Peyer's patch (tissue), 4 donors: ENCODE measurements around the gene HEATR1. TPM values are rescaled to one million over a fixed set of nuclear protein-coding genes. Genes with fewer than 3 reads are reported as not detected.
"Not testable (repeated sequence)": the region's sequence is repeated elsewhere in the genome, so short reads cannot be mapped to it uniquely, and the experiment has no call there.

Experiments used
- DNase-seq, 3 donors: peaks; one replicate each; pipeline ENCODE4 v3.0.0-alpha.2; 2017 to 2019
- H3K27ac ChIP-seq, 4 donors: fragments of 200-600 bp; sonication (generic); one replicate each; pipeline ENCODE4 v1.5.1; 2016 to 2019
- H3K27me3 ChIP-seq, 2 donors: fragments of 200-600 bp; sonication (generic); one replicate each; pipeline ENCODE4 v1.5.1; 2019
- H3K36me3 ChIP-seq, 3 donors: fragments of 200-600 bp; sonication (generic); one replicate each; pipeline ENCODE4 v1.5.1; 2016 to 2019
- H3K4me1 ChIP-seq, 4 donors: fragments of 200-600 bp; sonication (generic); one replicate each; pipeline ENCODE4 v1.5.1; 2016 to 2019
- H3K4me3 ChIP-seq, 4 donors: fragments of 200-600 bp; sonication (generic); 1 replicate in 3 of 4; 2 replicates in 1 of 4; pipeline ENCODE4 v1.5.1; 2016 to 2019; ENCODE audit warnings: mild to moderate bottlenecking in 1 of 4
- H3K9me3 ChIP-seq, 4 donors: fragments of 200-600 bp; sonication (generic); one replicate each; pipeline ENCODE4 v1.5.1; 2016 to 2019; ENCODE audit warnings: mild to moderate bottlenecking in 1 of 4
- CTCF ChIP-seq, 6 experiments: fragments of 450-650 bp in 4 of 6; fragments of 200-600 bp in 2 of 6; sonication (generic) in 1 of 6; IDR thresholded peaks; one replicate each; pipeline ENCODE4 v1.5.1; 2017 to 2019; ENCODE audit warnings: antibody characterized with exemption in 6 of 6, mild to moderate bottlenecking in 3 of 6, moderate library complexity in 1 of 6
- POLR2A ChIP-seq, 2 donors: fragments of 450-650 bp; IDR thresholded peaks; one replicate each; pipeline ENCODE4 v1.5.1; 2017; ENCODE audit warnings: antibody characterized with exemption in 2 of 2, mild to moderate bottlenecking in 2 of 2, moderate library complexity in 2 of 2
- total RNA-seq, 4 donors: library from RNA; depleted of rRNA; stranded (reverse); fragments of >200 nt; gene quantifications; one replicate each; pipeline ENCODE4 v1.1.0, GENCODE V29; 2016

The HEATR1 gene
- total RNA-seq, 4 donors from 2014 or later: 12.8 to 21.5 (median 18.1) TPM

- H3K27ac ChIP-seq: no peak overlapping the region
- peaks cover 0 to 3% (median 0%) of the 10 kb centered on the region in 4 donors for H3K9me3 ChIP-seq
- no peak for DNase-seq
- TF ChIP-seq POLR2A (IDR thresholded peaks at IDR 0.05): no peak
- TF ChIP-seq CTCF (IDR thresholded peaks at IDR 0.05): no peak
- H3K27me3 ChIP-seq: no peaks in the 10 kb centered on the region
- no peak overlapping the region for H3K4me3 ChIP-seq
- H3K4me1 ChIP-seq: no peaks in the 10 kb centered on the region
- no peaks in the 10 kb centered on the region for H3K36me3 ChIP-seq
These were observed 15.1 kb upstream of the HEATR1 start for GRCh38 chr1:236619398-236619797.

- H3K9me3 ChIP-seq: peaks cover 0 to 3% (median 0%) of the 10 kb centered on the region in 4 donors
- no peak overlapping the region for H3K27ac ChIP-seq
- H3K36me3 ChIP-seq: no peaks in the 10 kb centered on the region
- no peaks in the 10 kb centered on the region for H3K4me1 ChIP-seq
- DNase-seq: no peak
- TF ChIP-seq POLR2A (IDR thresholded peaks at IDR 0.05) (no peak), CTCF (IDR thresholded peaks at IDR 0.05) (no peak)
- no peak overlapping the region for H3K4me3 ChIP-seq
- no peaks in the 10 kb centered on the region for H3K27me3 ChIP-seq
These were observed 14.2 kb upstream of the HEATR1 start for GRCh38 chr1:236618507-236618906.

DNA sequence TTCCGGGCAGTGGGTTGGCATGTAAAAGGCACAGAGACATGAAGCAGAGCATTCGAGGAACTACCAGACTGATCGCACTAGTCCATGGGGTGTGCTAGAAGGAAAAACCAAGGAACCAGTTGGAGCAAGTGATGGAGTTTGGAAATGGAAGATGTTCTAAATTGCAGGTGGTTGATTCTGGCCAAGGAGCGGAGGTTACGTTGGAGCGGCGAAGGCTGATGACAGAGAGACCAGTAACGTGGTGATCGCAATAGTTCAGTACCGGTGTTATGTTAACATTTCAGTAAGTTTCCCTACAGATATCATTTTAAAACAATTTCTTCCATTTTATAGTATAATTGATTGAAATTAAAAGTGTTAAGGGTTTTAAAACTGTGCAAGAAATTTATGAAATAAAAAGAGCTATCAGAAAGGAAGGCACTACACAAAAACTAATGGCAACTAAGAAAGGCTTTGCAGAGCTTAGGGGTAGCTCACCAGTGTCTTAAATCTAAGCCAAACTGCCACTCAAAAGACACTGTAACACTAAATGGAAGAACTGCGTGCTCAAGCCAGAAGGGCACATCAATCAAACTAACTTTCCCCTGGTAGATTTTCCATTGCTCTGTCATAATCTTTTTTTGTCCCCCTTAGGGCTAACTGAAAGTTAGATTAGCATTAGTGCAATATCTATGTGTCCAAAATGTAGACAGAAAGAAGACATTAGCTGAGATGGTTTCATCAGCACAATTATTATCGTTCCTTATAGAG, 11.3 kb upstream of the HEATR1 start:
- Histone ChIP-seq H3K27me3 (no peaks in the 10 kb centered on the region), H3K36me3 (no peaks in the 10 kb centered on the region), H3K4me3 (no peak overlapping the region), H3K9me3 (no peaks in the 10 kb centered on the region), H3K27ac (no peak overlapping the region), H3K4me1 (no peaks in the 10 kb centered on the region)
- DNase-seq: no peak
- no peak for TF ChIP-seq CTCF (IDR thresholded peaks at IDR 0.05)
- TF ChIP-seq POLR2A (IDR thresholded peaks at IDR 0.05): no peak

GRCh38 chr1:236612349-236612748, 8.0 kb upstream of the HEATR1 start:
- no peak for TF ChIP-seq POLR2A (IDR thresholded peaks at IDR 0.05)
- no peak for TF ChIP-seq CTCF (IDR thresholded peaks at IDR 0.05)
- DNase-seq: no peak
- H3K27me3 ChIP-seq: no peaks in the 10 kb centered on the region

GRCh38 chr1:236608930-236609726, 4.8 kb upstream of the HEATR1 start:
- no peaks in the 10 kb centered on the region for H3K9me3 ChIP-seq
- H3K27ac ChIP-seq: no peak overlapping the region
- TF ChIP-seq POLR2A (IDR thresholded peaks at IDR 0.05) (no peak), CTCF (IDR thresholded peaks at IDR 0.05) (peak in 4 of 6 experiments; percentile 23 to 50 (median 48))
- peak in 2 of 3 donors; percentile 50 to 51 for DNase-seq
- no peaks in the 10 kb centered on the region for H3K4me1 ChIP-seq
- no peak overlapping the region for H3K4me3 ChIP-seq
- no peaks in the 10 kb centered on the region for H3K36me3 ChIP-seq
- H3K27me3 ChIP-seq: no peaks in the 10 kb centered on the region

More at GRCh38 chr1:236612349-236612748, 8.0 kb upstream of the HEATR1 start:
- Histone ChIP-seq H3K4me3 (no peak overlapping the region), H3K9me3 (no peaks in the 10 kb centered on the region), H3K27ac (no peak overlapping the region), H3K36me3 (no peaks in the 10 kb centered on the region), H3K4me1 (no peaks in the 10 kb centered on the region)

DNA sequence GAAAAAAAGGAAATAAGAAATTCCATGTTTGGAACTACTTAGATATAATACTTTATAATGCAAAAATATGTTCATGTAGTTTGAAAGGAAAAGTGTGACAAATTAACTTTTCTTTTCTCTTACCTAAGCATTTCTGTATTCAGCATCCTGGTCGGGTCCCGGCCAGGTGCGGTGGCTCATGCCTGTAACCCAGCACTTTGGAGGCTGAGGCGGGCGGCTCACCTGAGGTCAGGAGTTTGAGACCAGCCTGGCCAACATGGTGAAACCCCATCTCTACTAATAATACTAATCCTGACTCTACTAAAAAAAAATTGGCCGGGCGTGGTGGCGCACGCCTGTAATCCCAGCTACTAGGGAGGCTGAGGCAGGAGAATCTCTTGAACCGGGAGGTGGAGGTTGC, 3.3 kb upstream of the HEATR1 start:
- not testable (repeated sequence) for H3K9me3 ChIP-seq, H3K36me3 ChIP-seq, H3K4me3 ChIP-seq, H3K27me3 ChIP-seq, H3K4me1 ChIP-seq, H3K27ac ChIP-seq, DNase-seq
